NK-92 treated with Interleukin-12 subunit alpha and Interleukin-12 subunit beta, amount 100 ng/mL, for 24 hours (cell line): ENCODE measurements around the gene TENM3.
"Not testable (repeated sequence)": the region's sequence is repeated elsewhere in the genome, so short reads cannot be mapped to it uniquely, and the experiment has no call there.

Experiments used
- DNase-seq: peaks from one replicate; lab custom pipeline; 2025; lab: John Stamatoyannopoulos, UW

TENM3 gene

DNA sequence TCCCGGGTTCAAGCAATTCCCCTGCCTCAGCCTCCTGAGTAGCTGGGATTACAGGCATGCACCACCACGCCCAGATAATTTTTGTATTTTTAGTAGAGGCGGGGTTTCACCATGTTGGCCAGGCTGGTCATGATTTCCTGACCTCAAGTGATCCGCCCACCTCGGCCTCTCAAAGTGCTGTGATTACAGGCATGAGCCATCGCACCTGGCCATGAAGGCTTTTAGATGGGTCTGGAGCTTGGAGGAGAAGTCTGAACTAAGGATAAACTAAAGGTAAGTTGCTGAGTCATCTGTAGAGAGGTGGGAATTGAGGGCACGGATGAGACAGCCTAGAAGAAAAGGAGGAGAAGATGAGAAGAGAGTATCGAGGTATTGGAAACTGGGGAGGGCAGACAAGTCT, at the start of gene TENM3:
TSS of gene TENM3 (plus strand) at position 199 of the 400 bp plus-strand sequence. CDS start 80,619 bp downstream, outside the sequence.
- DNase-seq, result not testable (repeated sequence)

DNA sequence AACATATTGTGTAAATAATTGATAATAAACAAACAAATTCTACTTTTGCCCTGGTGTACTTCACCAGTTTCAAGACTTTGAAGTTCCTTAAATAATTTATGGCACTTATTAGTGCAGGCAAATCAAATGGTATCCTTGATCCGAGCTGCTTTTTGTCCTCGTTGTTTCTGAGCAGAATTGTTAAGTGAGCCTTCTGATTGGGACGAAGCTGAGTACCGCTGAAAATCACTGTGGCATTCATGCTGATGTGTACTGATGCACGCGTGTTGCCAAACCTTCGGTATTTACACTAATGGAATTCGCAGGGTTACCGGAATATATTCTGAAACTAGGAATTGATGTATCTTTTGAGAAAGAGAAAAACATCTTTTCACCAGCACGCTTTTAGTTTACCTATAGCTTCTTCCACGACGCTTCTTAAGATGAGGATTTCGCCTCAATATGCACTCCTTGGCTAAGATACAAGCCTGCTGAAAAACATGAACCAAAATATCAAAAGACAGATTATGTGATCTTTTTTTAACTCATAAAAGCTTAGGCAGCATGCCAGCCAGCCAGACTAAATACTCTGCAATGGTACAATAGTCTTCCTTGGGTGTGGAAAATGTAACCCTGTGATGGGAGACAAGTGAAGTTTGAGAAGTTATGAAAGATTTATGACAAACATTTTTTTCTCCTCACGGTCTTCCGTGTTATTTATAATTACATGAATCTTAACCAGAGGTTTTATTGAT, 48.9 kb upstream of the TENM3 start:
- no peak for DNase-seq

DNA sequence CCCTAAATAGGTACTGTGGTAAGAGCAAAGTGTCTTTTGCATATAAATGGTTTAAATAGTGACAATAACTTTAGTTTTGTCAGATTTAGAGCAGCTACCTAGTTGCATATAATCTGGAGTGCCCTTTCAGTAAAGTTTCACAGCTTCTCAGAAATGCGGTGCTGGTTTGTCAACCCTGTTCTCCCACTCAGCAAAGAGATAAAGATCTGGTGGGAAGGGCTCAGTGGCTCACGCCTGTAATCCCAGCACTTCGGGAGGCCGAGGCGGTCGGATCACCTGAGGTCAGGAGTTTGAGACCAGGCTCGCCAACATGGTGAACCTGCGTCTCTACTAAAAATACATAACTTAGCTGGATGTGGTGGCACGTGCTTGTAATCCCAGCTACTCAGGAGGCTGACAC, 45.6 kb upstream of the TENM3 start:
- no peak for DNase-seq

DNA sequence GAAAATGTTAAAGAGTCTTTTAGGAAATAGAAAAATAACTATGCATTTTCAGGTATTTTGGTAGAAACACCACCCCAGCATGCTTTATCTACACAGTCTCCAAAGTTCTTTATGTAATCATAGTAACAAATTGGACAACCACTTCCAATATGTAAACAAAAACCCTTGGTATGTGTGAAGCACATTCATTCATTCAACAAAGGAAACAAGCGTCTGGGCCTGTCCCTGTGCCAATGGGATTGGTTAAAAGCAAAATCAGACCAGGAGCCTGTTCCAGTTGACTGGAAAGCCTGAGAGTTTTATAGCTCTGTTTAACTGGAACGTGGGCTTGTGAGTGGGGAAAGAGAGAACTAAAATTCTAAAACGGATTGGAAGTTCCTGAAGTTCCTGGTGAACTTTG, 41.3 kb upstream of the TENM3 start:
- DNase-seq, result no peak

DNA sequence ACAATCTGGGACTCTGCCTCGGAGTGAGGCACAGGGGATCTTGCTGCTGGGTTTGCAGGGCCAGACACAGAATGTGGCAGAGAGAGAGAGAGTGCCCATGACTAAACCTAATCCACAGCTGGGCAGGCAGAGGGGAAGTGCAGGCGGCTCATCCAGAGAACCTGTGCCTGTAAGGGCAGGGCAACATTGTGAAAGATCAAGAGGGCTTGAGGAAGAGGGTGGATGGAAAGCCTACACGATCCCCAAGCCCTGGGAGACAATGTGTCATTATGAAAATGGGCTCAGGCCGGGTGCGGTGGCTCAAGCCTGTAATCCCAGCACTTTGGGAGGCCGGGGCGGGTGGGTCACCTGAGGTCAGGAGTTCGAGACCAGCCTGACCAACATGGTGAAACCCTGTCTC, 40.6 kb upstream of the TENM3 start:
- no peak for DNase-seq

DNA sequence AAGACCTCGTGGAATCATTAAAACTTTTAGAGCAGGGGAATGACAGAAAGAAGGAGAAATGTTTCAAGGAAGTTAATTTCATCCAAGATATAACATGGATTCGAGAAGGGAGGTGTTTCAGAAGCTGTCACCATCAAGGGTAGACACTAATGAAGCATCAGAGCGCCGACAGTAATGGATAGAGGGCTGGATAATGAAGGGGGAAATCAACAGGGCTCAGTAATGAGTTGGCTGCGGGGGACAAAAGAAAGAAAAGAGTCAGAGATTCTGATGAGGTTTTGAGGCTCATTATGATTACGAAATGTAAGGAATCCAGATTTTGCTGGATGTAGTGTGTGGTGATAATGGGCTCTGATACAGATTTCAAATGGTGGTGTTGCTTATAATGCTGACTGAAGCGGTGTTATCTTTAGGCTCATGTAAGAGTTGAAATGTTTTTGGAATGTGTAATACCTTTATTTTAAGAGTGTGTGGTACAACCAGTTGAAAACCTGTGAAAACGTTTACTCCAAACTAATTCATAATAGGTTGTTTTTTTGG, 39.3 kb upstream of the TENM3 start:
- DNase-seq, result no peak

DNA sequence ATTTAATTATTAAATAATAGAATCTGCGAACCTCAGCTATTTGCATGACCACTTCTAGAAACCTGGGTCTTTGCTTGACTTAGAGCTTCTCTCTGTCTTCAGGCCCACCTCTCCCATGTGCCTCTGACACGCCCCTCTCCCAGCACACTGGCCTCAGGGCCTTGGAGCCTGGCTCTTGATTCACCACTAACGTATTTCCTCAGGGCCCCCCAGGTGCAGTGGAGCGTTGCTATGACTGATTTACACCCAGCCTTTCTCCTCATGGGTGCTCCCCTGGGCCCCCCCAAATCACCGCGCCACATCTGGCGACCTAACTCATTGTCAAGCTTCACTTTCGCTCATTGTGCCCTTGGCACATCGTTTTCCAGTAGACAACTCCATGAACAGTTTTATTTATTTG, 37.9 kb upstream of the TENM3 start:
- DNase-seq, result no peak

DNA sequence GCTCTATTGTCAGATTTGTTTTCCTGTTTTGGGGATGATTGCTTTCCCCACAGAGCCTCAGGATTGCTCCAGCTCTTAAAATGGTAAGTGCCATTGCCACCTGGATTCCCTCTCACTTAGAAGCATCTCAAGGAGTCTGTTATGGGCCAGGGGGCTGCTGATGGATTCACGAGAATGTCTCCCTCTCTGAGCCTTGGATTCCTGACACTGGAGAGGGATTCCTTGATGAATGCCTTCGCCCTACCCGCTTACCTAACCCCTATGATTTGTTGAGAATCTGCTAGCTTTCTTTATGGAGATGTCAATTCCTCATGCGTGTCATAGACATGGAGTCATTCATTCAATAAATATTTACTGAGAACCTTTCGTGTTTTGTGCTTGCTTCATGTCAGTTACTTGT, 36.9 kb upstream of the TENM3 start:
- no peak for DNase-seq

DNA sequence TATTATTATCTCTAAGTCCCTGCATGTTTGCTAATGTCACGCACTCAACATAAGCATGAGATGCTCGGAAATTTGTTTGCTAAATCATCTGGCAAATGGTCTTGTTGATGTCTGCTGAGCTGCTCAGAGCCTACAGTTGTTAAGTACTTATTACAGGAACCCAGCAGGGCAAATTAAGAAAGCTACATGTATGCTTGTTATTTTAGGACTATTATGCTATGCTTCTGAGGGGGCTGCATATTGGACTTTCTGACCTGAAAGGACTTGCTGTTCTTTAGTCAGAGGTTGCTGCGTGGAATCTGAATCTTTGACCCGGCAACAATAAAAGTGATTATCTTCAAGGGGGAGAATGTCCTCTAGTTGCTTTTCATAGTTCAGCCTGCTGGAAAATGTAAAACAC, 36.3 kb upstream of the TENM3 start:
- no peak for DNase-seq

DNA sequence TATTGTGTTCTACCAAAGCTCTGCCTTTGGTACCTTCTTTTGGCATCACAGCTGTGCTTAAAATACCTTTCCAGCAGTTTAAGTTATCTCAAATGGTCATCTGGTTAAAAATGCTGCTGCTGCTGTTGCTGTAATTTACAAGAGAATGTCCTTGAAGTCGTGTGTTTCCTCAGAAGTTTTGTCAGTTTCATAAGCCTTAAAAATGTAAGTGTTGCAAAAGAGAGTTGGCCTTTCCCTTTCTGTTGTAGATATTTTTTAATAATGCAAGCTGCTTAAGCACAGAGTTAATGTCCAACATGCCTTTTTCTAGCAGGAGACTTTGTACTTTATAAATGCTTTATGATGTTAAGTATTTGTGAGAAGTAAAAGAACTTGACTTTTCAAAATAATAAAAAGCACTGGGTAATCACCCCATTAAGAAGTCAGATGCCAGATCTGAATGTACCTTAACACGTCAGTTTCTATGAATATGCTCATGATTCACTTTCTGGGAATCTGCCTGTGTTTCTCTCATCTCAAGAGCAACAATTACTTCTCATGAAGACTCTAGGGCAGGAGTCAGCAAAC, 35.3 kb upstream of the TENM3 start:
- DNase-seq, result no peak

DNA sequence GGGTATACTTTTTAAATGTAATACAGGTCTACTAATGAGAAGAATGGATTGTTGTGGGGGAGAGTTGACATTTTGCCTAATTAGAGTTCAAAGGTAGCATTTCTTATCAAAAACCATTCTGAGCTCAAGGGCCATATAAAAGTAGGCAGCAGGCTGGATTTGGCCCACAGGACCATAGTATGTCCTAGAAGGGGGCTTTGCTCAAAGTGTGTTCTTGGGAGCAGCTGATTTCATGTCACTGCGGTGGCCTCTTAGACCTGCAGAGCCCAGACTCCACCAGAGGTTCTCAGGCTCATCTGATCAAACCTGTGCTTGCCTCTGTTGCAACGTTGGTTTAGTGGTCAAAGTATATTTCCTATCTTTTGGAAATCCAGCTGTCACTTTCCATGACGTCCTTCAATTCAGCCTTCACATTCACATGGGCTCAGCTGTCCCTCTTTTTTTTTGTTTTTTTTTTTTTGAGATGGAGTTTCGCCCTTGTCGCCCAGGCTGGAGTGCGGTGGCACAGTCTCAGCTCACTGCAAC, 34.6 kb upstream of the TENM3 start:
- DNase-seq, result no peak

DNA sequence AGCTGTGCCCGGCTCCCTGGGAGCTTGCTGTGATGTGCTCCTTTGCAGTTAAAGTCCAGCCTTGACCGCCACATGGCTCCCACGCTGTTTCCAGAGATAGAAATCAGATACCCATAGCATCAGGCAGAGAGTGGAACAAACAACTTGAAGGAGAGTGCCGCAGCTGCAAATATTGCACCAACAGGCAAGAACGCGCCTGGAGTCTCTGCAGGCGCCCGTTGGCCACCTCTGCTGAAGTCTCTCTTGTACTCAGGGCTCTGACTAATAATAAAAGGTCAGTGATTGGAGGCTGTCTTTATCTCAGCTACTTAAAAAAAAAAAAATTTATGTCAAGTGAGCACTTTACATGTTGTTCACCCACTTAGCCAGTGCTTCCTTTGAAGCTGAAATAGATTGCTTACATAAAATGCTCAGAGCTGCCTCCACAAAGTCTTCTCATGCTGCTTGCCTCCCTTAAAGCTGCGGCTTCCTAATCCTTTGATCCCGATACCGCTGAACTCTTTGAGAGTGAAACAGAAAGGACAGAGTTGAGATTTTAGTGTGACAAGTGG, 30.9 kb upstream of the TENM3 start:
- DNase-seq, result no peak

DNA sequence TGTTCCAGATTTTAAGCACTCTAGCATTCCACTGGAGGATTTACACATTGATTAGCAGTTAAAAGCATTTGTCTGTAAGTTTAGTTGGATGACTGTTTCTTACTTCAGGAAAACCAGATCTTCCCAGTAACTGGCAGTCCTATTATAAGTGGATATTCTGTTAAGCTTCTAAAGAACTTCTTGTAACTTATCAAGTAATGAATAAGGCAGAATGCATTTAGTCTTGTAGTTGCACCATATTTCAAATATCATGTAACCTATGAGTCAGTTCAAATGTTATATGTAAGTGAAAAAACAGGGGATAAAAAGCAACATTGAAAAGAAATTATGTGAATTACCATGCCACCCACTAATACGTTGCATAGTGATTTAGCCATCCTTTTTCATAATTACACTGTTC, 30.2 kb upstream of the TENM3 start:
- no peak for DNase-seq

DNA sequence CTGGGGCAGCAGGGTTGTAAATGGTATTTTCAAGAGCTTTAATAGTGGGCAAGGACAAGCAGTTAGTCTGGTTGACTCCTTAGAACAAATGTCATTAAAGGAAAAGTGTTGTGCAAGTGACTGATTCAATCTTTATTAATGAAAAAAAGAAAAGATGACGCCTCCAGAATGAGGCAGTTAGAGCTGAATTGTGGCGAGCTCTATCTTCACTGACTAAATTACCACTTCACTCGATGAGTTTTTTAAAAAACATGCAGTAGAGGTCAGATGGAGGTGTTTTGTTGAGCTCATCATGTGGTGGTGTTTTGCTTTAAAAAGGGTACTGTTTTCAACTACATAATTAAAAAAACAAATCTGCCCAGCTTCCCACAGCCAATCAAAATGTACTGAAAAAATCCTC, 28.1 kb upstream of the TENM3 start:
- no peak for DNase-seq

DNA sequence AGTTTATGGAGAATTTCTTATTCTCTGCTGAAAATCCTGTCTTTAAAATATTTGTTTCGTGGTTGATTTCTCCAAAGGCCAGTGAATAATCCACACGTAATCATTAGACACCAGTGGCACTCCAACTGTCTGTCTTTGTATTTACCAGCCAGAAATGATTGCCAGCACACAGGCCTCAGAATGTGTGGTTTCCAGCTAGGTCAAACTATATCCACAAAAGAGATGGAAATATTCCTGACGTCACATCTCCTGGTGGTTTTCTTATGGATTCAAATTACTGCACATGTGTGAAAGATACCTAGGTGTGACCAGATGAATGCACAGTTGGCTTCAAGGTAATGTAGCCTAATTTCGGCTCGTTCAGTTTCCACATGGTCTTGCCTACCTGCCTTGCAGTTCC, 27.2 kb upstream of the TENM3 start:
- no peak for DNase-seq

DNA sequence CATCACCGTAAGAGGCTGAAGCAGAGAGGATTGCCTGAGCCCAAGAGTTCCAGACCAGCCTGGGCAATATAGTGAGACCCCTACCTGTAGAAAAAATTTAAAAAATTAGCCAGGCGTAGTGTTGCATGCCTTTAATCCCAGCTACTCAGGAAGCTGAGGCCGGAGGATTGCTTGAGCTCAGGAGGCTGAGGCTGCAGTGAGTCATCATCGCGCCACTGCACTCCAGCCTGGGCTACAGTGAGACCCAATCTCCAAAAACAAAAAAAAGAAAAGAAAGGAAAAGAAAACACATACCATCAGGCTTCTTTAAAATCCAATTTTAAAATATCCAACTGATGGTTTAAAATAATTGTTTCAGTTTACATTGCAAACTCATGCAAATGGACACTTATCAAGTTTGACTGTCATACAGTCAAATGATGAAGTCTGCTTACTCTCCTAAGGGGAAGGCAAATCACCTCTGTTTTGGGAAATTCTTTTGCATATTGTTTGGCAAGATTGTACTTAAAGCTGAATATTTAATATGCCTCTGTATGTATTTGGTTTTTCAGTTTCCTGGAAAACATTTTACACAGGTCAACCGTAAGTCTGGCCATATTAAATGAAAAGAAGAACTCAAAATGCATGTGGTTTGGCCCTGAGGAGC, 23.7 kb upstream of the TENM3 start:
- DNase-seq, result no peak

DNA sequence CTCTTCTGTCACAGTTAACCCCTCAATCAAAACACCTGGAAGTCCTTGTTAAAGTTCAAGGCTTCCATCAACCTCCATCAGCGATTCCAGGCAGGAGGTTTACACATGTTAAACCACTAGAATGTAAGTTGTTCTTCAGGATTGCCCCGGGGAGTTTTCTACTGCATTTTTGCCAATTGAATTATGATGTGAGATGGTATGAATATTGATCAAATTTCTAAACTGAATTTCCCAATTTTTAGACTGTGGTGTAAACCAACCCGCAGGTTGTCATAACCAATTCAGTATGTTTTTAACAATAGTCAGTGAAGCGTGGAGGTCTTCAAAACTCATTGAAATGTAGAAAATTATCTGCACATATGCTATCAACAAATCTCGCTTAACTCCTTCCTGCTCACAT, 21.2 kb upstream of the TENM3 start:
- no peak for DNase-seq

DNA sequence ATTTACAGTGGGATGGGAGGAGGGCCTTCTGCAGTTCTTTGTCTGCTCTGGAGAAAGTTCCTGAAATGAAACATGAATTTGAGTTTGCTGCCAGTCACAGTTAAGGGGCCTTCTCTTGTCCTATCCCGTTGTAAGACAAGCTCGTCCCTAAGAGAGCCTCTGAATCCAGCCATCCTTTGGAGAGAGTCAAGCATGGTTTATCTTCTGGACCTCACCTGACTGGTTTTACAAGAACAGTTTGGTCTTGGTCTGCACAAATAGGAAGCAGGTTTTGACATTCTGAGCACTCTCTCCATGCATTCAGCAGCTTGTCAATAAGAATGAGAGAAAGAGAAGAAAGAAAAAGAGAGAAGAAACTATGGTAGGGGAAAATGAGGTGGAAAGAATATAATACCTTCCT, 20.4 kb upstream of the TENM3 start:
- DNase-seq, result no peak

DNA sequence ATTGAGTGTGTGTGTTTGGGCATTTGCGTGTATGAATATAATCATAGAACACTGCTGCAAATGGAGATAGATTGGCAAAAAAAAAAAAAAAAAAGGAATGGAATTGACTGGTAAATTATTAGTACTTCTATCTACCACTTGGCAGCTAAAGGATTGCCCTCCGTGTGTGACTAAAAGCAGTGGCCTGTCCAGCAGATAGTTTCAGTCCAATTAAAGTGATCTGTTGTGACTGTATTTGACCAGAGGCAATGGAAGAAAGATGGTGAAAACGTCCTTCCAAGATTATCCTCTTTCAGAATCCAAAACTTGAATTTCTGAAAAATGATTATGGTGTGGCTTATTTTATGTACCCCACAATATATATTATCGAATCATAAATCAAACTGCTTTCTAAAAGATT, 19.5 kb upstream of the TENM3 start:
- no peak for DNase-seq

DNA sequence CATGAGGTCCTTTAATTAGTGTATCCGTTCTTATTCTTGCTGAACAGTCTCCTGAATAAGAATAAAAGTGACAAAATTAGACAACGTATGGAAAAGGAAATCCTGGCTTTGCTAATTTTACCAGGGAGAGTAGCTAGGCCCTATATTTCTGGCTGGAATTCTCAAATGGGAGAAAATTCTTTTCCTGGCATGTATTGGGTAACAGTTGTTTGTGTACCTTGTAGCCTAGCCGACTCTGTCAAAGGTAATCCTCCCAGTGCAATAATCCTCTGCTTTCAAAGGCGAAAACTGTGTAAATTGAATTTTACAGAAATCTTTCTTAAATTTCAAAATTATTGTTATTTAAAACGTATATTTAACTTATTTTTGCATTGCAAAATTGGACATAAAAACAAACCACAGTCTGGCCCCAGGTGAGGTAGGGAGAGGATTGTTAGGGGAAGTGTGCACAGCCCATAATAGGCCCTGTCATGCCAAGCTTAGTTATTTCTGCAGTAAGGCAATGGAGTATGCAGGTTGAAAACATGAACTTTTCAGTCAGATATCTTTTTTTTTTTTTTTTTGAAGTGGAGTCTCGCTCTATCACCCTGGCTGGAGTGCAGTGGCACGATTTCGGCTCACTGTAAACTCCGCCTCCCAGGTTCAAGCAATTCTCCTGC, 18.9 kb upstream of the TENM3 start:
- no peak for DNase-seq

DNA sequence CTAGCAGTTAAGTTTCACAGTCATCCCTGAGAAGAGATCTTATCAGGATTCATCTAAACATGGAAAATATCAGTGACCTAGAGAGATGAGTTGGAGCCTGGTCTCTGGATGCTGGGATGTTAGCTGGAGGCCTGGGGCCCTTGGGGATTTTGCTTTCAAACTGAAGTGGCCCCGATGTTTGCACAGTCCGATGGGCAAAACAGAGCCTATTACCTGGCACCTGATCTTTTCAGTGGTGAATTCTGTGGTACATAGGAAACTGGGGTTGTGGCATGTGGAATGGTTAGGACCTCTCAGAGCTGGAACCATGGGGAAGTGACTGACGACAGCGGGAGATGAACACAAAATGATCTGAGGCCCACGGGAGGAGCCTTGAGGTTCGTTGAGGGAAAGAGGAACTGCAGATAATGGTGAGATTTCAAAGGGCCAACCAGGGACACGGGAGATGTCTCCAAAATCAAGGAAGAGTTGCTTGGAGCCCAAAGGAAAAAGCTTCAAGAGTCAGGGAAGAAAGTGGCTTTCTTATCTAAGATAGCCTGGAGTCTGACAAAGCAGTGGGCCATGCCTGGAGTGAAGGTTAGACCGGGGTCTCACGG, 17.8 kb upstream of the TENM3 start:
- no peak for DNase-seq

DNA sequence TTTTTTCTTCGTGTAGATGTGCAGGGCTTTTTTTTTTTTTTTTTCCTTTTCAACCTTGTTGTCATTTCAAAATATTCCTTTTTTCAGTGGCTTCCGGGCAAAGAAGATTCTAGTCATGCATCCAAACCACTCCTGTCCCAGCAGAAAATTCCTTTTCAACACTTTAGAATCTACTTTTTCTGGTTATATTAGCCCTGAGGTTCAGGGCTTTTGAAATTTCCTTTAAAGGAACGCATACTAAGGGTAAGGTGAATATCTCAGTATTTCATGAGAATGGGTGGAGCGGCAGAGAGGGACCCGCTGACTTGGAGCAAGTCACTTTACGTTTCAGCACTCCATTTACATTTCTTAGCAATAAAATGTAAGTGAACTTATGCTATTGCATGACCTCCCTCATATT, 15.6 kb upstream of the TENM3 start:
- DNase-seq, result no peak
